DND-41 (cell line): ENCODE results near the gene DENND2A.

Experiments used
- ATAC-seq: fragments of 200-7000 bp; cut with Tn5 transposase; 3 replicates; pipeline ENCODE4 v1.9.1; 2021; ENCODE audit warnings: low read depth; ENCODE audit not compliant: insufficient read depth
- DNase-seq: peaks from one replicate; pipeline ENCODE4 v3.0.0-alpha.2; 2020
- H2AFZ ChIP-seq: 2 replicates; pipeline ENCODE4 v1.6.0; 2012; ENCODE audit warnings: low read depth, low read length
- H3K27ac ChIP-seq: 2 replicates; pipeline ENCODE4 v1.5.1; 2012; ENCODE audit warnings: low read length, inconsistent platforms
- H3K27me3 ChIP-seq: fragments of 200-600 bp; sonication (generic); 2 replicates; pipeline ENCODE4 v1.6.0; 2012; ENCODE audit warnings: low read length, mild to moderate bottlenecking, inconsistent platforms; ENCODE audit not compliant: insufficient read depth, poor library complexity
- H3K36me3 ChIP-seq: 2 replicates; pipeline ENCODE4 v1.5.1; 2012; ENCODE audit warnings: low read length, inconsistent platforms; ENCODE audit not compliant: insufficient read depth
- H3K4me1 ChIP-seq: 2 replicates; pipeline ENCODE4 v1.5.1; 2012; ENCODE audit warnings: mild to moderate bottlenecking, low read length; ENCODE audit not compliant: insufficient read depth
- H3K4me2 ChIP-seq: 2 replicates; pipeline ENCODE4 v1.6.0; 2012; ENCODE audit warnings: mild to moderate bottlenecking, moderate library complexity, low read length, inconsistent platforms; ENCODE audit not compliant: insufficient read depth
- H3K4me3 ChIP-seq, 2 experiments: fragments of 200-600 bp in 1 of 2; shearing (Covaris generic) in 1 of 2; 2 replicates each; pipeline ENCODE4 v1.5.1; 2012 to 2016; ENCODE audit warnings: inconsistent platforms in 2 of 2, low read length in 2 of 2, mild to moderate bottlenecking in 2 of 2, low read depth in 1 of 2, moderate library complexity in 1 of 2
- H3K79me2 ChIP-seq: 2 replicates; pipeline ENCODE4 v1.6.0; 2012; ENCODE audit warnings: low read length, inconsistent platforms; ENCODE audit not compliant: insufficient read depth
- H3K9ac ChIP-seq: 2 replicates; pipeline ENCODE4 v1.6.0; 2012; ENCODE audit warnings: low read depth, mild to moderate bottlenecking, inconsistent platforms, low read length, moderate library complexity
- H3K9me3 ChIP-seq: 2 replicates; pipeline ENCODE4 v1.5.1; 2012; ENCODE audit warnings: low read length, moderate library complexity, mild to moderate bottlenecking, inconsistent platforms; ENCODE audit not compliant: insufficient read depth, severe bottlenecking
- H4K20me1 ChIP-seq: 2 replicates; pipeline ENCODE4 v1.6.0; 2012; ENCODE audit warnings: low read length; ENCODE audit not compliant: insufficient read depth
- CTCF ChIP-seq: IDR thresholded peaks from 2 replicates; pipeline ENCODE4 v1.5.1; 2012; ENCODE audit warnings: borderline replicate concordance, low read length, moderate library complexity, mild to moderate bottlenecking; ENCODE audit not compliant: poor library complexity, severe bottlenecking; ENCODE audit errors: extremely low read depth
- EZH2 ChIP-seq: IDR thresholded peaks from 3 replicates; pipeline ENCODE4 v1.6.1; 2012; ENCODE audit warnings: borderline replicate concordance, low read depth, mild to moderate bottlenecking, moderate library complexity, low read length, inconsistent platforms; ENCODE audit not compliant: severe bottlenecking

The DENND2A gene

GRCh38 chr7:140605337-140605736 is 35.3 kb downstream of the DENND2A start:
- ATAC-seq = no peak
- no peak for DNase-seq
- no peak overlapping the region for H3K27ac ChIP-seq

GRCh38 chr7:140604760-140605159 is 35.9 kb downstream of the DENND2A start:
- H3K9me3 ChIP-seq = no peaks in the 10 kb centered on the region
- H3K4me1 ChIP-seq = no peaks in the 10 kb centered on the region
- no peak overlapping the region for H3K4me3 ChIP-seq
- H3K79me2 ChIP-seq = no peaks in the 10 kb centered on the region
- no peak overlapping the region for H2AFZ ChIP-seq
- H3K9ac ChIP-seq = no peak overlapping the region
- no peak for TF ChIP-seq CTCF
- no peak for TF ChIP-seq EZH2
- no peak for ATAC-seq
- no peaks in the 10 kb centered on the region for H3K36me3 ChIP-seq
- H3K4me2 ChIP-seq = no peak overlapping the region
- H3K27ac ChIP-seq = no peak overlapping the region
- no peaks in the 10 kb centered on the region for H4K20me1 ChIP-seq
- DNase-seq = no peak
- H3K27me3 ChIP-seq = peaks cover 13% of the 10 kb centered on the region

More at GRCh38 chr7:140605337-140605736, 35.3 kb downstream of the DENND2A start:
- TF ChIP-seq EZH2 (no peak), CTCF (no peak)
- Histone ChIP-seq H4K20me1 (no peaks in the 10 kb centered on the region), H3K4me3 (no peak overlapping the region), H3K9me3 (no peaks in the 10 kb centered on the region), H3K36me3 (no peaks in the 10 kb centered on the region), H3K4me1 (no peaks in the 10 kb centered on the region), H2AFZ (no peak overlapping the region), H3K9ac (no peak overlapping the region), H3K79me2 (no peaks in the 10 kb centered on the region), H3K27me3 (peaks cover 8% of the 10 kb centered on the region), H3K4me2 (no peak overlapping the region)

GRCh38 chr7:140604076-140604475 is 36.5 kb downstream of the DENND2A start:
- no peaks in the 10 kb centered on the region for H3K36me3 ChIP-seq
- no peaks in the 10 kb centered on the region for H3K4me1 ChIP-seq
- no peaks in the 10 kb centered on the region for H3K79me2 ChIP-seq
- peaks cover 13% of the 10 kb centered on the region for H3K27me3 ChIP-seq
- DNase-seq = no peak
- H3K4me2 ChIP-seq = no peak overlapping the region
- no peak overlapping the region for H3K27ac ChIP-seq
- no peak overlapping the region for H3K4me3 ChIP-seq
- TF ChIP-seq CTCF (no peak), EZH2 (no peak)
- ATAC-seq = no peak
- H4K20me1 ChIP-seq = no peaks in the 10 kb centered on the region
- H3K9me3 ChIP-seq = no peaks in the 10 kb centered on the region
- no peak overlapping the region for H3K9ac ChIP-seq
- no peak overlapping the region for H2AFZ ChIP-seq

- no peak overlapping the region for H3K4me3 ChIP-seq
- no peaks in the 10 kb centered on the region for H3K9me3 ChIP-seq
- H3K27me3 ChIP-seq = peaks cover 13% of the 10 kb centered on the region
- no peaks in the 10 kb centered on the region for H3K36me3 ChIP-seq
- ATAC-seq (no peak), DNase-seq (no peak)
- TF ChIP-seq CTCF (no peak), EZH2 (no peak)
- H3K4me2 ChIP-seq = no peak overlapping the region
- H4K20me1 ChIP-seq = no peaks in the 10 kb centered on the region
- H2AFZ ChIP-seq = no peak overlapping the region
- no peaks in the 10 kb centered on the region for H3K4me1 ChIP-seq
- H3K9ac ChIP-seq = no peak overlapping the region
- no peak overlapping the region for H3K27ac ChIP-seq
- no peaks in the 10 kb centered on the region for H3K79me2 ChIP-seq
Measured at GRCh38 chr7:140601566-140602174, 38.9 kb downstream of the DENND2A start.
